Right kidney (tissue), 1 donor: ENCODE data around the gene RFT1.
"Not testable (repeated sequence)": the region's sequence is repeated elsewhere in the genome, so short reads cannot be mapped to it uniquely, and the experiment has no call there.

Experiments used
- DNase-seq: peaks from one replicate; pipeline ENCODE4 v3.0.0-alpha.2; 2016

The RFT1 gene

DNA sequence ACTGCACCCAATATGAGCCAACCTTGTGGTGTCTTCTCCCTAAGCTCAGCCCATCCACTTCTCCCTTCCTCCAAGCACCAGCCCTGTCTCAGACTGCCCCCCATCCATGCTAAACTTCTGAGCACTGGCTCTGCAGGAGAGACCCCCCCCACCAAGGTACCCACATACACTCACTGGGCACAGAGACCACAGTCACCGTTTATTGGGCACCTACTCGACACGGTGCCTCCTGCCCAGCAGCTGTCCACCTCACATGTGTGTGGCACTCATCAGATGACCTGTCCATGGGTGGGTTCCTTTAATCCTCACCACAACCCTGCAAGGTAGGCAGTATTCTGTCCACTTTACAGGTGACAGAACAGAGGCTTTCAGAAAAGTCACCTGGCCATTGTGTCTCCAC, 62.1 kb downstream of the RFT1 start:
- no peak for DNase-seq

- no peak for DNase-seq
Measured at GRCh38 chr3:53067567-53067966, 62.7 kb downstream of the RFT1 start.

DNA sequence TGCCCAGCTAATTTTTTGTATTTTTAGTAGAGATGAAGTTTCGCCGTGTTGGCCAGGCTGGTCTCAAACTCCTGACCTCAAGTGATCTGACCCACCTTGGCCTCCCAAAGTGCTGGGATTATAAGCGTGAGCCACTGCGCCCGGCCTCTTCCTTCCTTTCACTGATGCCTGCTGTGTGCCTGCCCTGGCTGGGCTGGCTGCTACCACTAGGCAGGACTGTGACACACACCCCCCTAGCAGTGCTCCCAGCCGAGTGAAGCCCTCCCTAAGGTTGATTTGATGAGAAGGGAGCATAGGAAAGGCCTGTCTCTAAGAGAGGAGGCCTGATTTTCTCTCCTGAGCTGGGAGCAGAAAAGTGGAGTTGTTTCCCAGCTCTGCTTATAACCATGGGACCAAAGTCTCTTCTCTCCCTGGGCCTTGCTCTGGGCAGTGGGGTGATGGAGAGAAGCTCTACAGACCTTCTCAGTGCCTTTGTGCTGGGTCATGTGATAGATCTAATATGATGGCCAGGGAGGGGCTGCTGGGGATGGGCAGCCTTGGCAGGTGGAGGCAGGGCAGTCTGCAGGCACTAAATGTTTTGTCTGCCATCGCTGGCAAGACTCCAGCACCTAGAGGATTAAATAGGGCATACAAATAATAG, 64.3 kb downstream of the RFT1 start:
- no peak for DNase-seq

GRCh38 chr3:53062905-53063304, 67.3 kb downstream of the RFT1 start:
- DNase-seq: no peak

GRCh38 chr3:53056442-53056841, 73.8 kb downstream of the RFT1 start:
- no peak for DNase-seq

DNA sequence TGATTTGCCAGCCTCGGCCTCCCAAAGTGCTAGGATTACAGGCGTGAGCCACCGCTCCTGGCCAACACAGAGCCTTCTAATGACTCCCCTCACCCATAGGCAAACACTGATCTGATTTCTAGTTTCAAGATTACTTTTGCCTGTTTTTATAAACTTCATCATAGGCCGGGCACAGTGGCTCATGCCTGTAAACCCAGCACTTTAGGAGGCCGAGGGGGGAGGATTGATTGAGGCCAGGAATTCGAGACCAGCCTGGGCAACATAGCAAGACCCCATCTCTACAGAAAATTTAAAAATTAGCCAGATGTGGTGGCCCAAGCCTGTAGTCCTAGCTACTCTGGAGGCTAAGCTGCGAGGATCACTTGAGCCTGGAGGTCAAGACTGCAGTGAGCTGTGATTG, 76.0 kb downstream of the RFT1 start:
- not testable (repeated sequence) for DNase-seq

- no peak for DNase-seq
Measured at GRCh38 chr3:53051929-53052328, 78.3 kb downstream of the RFT1 start.

DNA sequence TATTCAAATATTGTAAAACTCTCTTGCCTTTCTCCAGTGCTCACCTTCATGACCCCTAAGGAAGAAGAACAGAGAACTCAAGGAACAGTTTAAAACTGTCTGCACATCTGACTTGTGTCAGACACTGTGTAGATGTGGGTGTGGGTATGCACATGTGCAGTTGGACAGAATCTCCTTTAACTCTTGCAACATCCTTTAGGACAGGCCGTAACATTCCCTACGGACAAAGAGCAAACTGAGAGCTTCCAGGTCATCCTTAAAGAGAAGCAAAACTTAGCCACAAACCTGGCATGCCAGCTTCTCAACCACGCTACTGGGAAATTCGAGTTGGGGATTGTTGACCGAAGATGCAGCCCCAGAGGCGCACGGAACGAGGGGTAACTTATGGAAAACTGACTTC, 80.2 kb downstream of the RFT1 start:
- no peak for DNase-seq

- peak; percentile 87 for DNase-seq
Measured at GRCh38 chr3:53046171-53047170, 83.8 kb downstream of the RFT1 start.

DNA sequence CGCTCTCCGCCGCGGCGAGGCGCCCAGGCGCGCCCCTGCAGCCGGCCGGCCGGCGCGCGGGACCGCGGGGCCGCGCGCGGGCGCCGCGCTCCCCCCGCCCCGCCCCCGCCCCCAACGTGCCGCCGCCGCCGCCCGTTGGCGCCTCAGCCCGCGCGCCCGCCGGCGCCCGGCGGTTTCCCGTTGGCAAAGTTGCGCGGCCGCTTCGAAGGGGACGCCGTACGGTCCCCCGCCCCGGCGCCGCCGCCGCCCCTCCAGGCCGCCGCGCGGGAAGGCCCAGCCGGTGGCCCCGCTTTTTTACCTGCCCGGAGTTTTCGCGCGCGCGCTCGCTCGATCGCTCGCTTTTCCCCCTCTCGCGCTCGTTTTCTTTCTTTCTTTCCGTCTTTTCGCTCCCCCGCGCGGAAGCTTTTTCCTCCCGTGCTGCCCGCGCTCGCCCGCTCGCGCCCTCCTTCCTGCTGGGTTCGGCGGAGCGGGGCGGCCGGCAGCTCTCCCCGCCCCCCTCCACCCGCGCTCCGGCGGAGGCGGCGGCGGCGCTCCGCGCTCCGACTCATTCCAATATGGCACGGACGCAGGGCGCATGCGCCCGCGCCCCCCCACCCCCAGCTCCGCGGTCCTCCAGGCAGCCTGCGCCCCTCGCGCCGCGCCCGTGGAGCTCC, 84.6 kb downstream of the RFT1 start, which contains the start of gene SFMBT1:
SFMBT1 (minus strand) TSS at position 556 of the 653 bp plus-strand sequence. CDS start 76,945 bp downstream, outside the sequence.
- DNase-seq: peak; percentile 89

GRCh38 chr3:53044711-53045517, 85.3 kb downstream of the RFT1 start:
- DNase-seq: peak; percentile 77

DNA sequence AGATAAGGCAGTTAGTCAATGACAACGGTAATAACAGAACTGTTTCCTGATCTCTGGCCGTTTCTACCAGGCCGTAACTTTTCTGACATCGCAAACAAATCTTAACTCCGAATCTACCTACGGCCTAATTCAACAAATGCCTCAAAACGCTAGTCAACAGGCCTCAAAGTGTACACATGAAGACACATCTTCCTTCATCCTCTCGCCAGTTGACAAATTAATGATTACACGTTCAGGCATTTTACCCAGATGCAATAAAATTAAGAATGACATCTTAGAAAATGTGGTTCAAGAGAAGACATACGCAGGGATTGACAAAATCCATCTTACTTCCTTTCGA, 85.9 kb downstream of the RFT1 start:
- DNase-seq: no peak

DNA sequence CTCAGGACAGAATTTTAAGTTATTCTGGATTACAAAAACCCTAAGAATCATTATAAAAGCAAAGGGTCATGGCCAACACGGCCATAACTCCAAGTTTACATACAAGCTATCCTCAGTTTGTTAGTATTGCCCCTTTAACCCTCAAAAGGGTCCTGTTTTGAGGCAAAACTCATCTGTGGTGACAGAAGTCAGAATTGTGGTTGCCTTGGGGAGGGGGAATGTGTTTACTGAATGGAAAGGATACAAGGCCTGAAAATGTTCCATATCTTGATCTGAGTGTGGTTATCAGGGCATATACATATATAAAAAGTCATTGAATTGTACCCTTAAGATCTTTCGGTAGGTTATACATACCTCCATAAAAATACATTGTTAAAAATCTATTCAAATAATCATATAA, 86.5 kb downstream of the RFT1 start:
- no peak for DNase-seq

- no peak for DNase-seq
Measured at GRCh38 chr3:53042651-53043050, 87.6 kb downstream of the RFT1 start.

- no peak for DNase-seq
Measured at GRCh38 chr3:53040351-53040820, 89.8 kb downstream of the RFT1 start.

- DNase-seq: no peak
Measured at GRCh38 chr3:53039376-53039752, 90.9 kb downstream of the RFT1 start.

GRCh38 chr3:53038679-53039375, 91.4 kb downstream of the RFT1 start:
- no peak for DNase-seq
